ENCODE data around the gene ATP11A.
A peak's percentile ranks its signal among the peaks of the same experiment; 100 is the strongest.

Gene ATP11A

GRCh38 chr13:112740502-112741131 is 50.8 kb downstream of the ATP11A start:
- Histone ChIP-seq H3K14ac (ENCODE audit: low read length) (no peak overlapping the region), H2AFZ (ENCODE audit: insufficient read depth, low read length, poor library complexity) (no peak overlapping the region), H3K79me1 (ENCODE audit: low read length) (peaks cover 3% of the 10 kb centered on the region), H3K4me1 (ENCODE audit: control insufficient read depth in 1 of 2, insufficient read depth in 2 of 2, low read length in 2 of 2) (peaks cover 5 to 16% of the 10 kb centered on the region in 2 experiments), H3K4me3 (ENCODE audit: low read depth, low read length) (no peak overlapping the region), H3K79me2 (ENCODE audit: control insufficient read depth, insufficient read depth, low read length, poor library complexity) (peaks cover 12% of the 10 kb centered on the region), H3K23ac (ENCODE audit: low read length) (no peak overlapping the region), H2BK120ac (ENCODE audit: insufficient read depth, low read length, poor library complexity) (no peak overlapping the region), H3K27me3 (ENCODE audit: insufficient read depth, low read length) (no peaks in the 10 kb centered on the region), H2BK5ac (ENCODE audit: low read depth, low read length, poor library complexity) (no peak overlapping the region), H2BK12ac (ENCODE audit: low read length) (no peak overlapping the region), H3K27ac (ENCODE audit: low read depth, low read length) (peak overlapping the region; percentile 23), H4K8ac (ENCODE audit: low read depth, low read length) (no peak overlapping the region), H3K4me2 (ENCODE audit: low read length) (no peak overlapping the region), H3K18ac (ENCODE audit: low read length) (no peak overlapping the region), H3K4ac (ENCODE audit: low read depth, low read length) (no peak overlapping the region), H4K12ac (ENCODE audit: low read depth, low read length) (no peak overlapping the region), H4K91ac (ENCODE audit: low read depth, low read length) (peak overlapping the region; percentile 67), H3K36me3 (ENCODE audit: control insufficient read depth in 1 of 2, insufficient read depth in 2 of 2, low read length in 2 of 2) (no peaks in the 10 kb centered on the region), H3K9me3 (ENCODE audit: insufficient read depth, low read depth, low read length) (no peaks in the 10 kb centered on the region), H3K9ac (ENCODE audit: low read length) (no peak overlapping the region), H2AK5ac (ENCODE audit: low read length) (no peak overlapping the region)
- DNase-seq, result peak; percentile 75 to 91
- WGBS (ENCODE audit: extremely low coverage, insufficient coverage, insufficient read length), result no CpG with 5 or more reads among the region's 19 CpGs

- H2BK120ac ChIP-seq (ENCODE audit: insufficient read depth, low read length, poor library complexity), result peak overlapping the region; percentile 35
- H2BK12ac ChIP-seq (ENCODE audit: low read length), result peak overlapping the region; percentile 13
- H3K4me2 ChIP-seq (ENCODE audit: low read length), result no peak overlapping the region
- peak overlapping the region; percentile 49 for H2AFZ ChIP-seq (ENCODE audit: insufficient read depth, low read length, poor library complexity)
- DNase-seq, result no peak
- no peak overlapping the region for H3K4me3 ChIP-seq (ENCODE audit: low read depth, low read length)
- H3K23ac ChIP-seq (ENCODE audit: low read length), result no peak overlapping the region
- H3K27ac ChIP-seq (ENCODE audit: low read depth, low read length), result no peak overlapping the region
- H4K8ac ChIP-seq (ENCODE audit: low read depth, low read length), result no peak overlapping the region
- H3K79me2 ChIP-seq (ENCODE audit: control insufficient read depth, insufficient read depth, low read length, poor library complexity), result peaks cover 12% of the 10 kb centered on the region
- no peaks in the 10 kb centered on the region for H3K9me3 ChIP-seq (ENCODE audit: insufficient read depth, low read depth, low read length)
- peak overlapping the region; percentile 58 for H3K18ac ChIP-seq (ENCODE audit: low read length)
- no peak overlapping the region for H2BK5ac ChIP-seq (ENCODE audit: low read depth, low read length, poor library complexity)
- no peak overlapping the region for H3K14ac ChIP-seq (ENCODE audit: low read length)
- no CpG with 5 or more reads among the region's 15 CpGs for WGBS (ENCODE audit: extremely low coverage, insufficient coverage, insufficient read length)
- no peak overlapping the region for H3K9ac ChIP-seq (ENCODE audit: low read length)
- H3K79me1 ChIP-seq (ENCODE audit: low read length), result peaks cover 3% of the 10 kb centered on the region
- H3K36me3 ChIP-seq (ENCODE audit: control insufficient read depth in 1 of 2, insufficient read depth in 2 of 2, low read length in 2 of 2), result no peaks in the 10 kb centered on the region
- H2AK5ac ChIP-seq (ENCODE audit: low read length), result peak overlapping the region; percentile 52
- H3K27me3 ChIP-seq (ENCODE audit: insufficient read depth, low read length), result no peaks in the 10 kb centered on the region
- H4K12ac ChIP-seq (ENCODE audit: low read depth, low read length), result no peak overlapping the region
- H3K4ac ChIP-seq (ENCODE audit: low read depth, low read length), result peak overlapping the region; percentile 84
- peak overlapping the region; percentile 67 for H4K91ac ChIP-seq (ENCODE audit: low read depth, low read length)
- H3K4me1 ChIP-seq (ENCODE audit: control insufficient read depth in 1 of 2, insufficient read depth in 2 of 2, low read length in 2 of 2), result peaks cover 5 to 16% of the 10 kb centered on the region in 2 experiments
Measured at GRCh38 chr13:112741185-112741755, 51.4 kb downstream of the ATP11A start.

- Histone ChIP-seq H3K14ac (ENCODE audit: low read length) (no peak overlapping the region), H2AFZ (ENCODE audit: insufficient read depth, low read length, poor library complexity) (no peak overlapping the region), H3K18ac (ENCODE audit: low read length) (no peak overlapping the region), H2BK12ac (ENCODE audit: low read length) (no peak overlapping the region), H3K4ac (ENCODE audit: low read depth, low read length) (peak overlapping the region; percentile 9), H3K4me2 (ENCODE audit: low read length) (no peak overlapping the region), H3K23ac (ENCODE audit: low read length) (no peak overlapping the region), H2BK120ac (ENCODE audit: insufficient read depth, low read length, poor library complexity) (no peak overlapping the region), H3K4me3 (ENCODE audit: low read depth, low read length) (no peak overlapping the region), H3K4me1 (ENCODE audit: control insufficient read depth in 1 of 2, insufficient read depth in 2 of 2, low read length in 2 of 2) (peaks cover 5 to 16% of the 10 kb centered on the region in 2 experiments), H4K12ac (ENCODE audit: low read depth, low read length) (no peak overlapping the region), H3K27me3 (ENCODE audit: insufficient read depth, low read length) (no peaks in the 10 kb centered on the region), H3K9ac (ENCODE audit: low read length) (no peak overlapping the region), H2AK5ac (ENCODE audit: low read length) (no peak overlapping the region), H3K9me3 (ENCODE audit: insufficient read depth, low read depth, low read length) (no peaks in the 10 kb centered on the region), H3K27ac (ENCODE audit: low read depth, low read length) (no peak overlapping the region), H4K8ac (ENCODE audit: low read depth, low read length) (no peak overlapping the region), H2BK5ac (ENCODE audit: low read depth, low read length, poor library complexity) (no peak overlapping the region), H4K91ac (ENCODE audit: low read depth, low read length) (no peak overlapping the region), H3K79me1 (ENCODE audit: low read length) (peaks cover 3% of the 10 kb centered on the region), H3K36me3 (ENCODE audit: control insufficient read depth in 1 of 2, insufficient read depth in 2 of 2, low read length in 2 of 2) (no peaks in the 10 kb centered on the region), H3K79me2 (ENCODE audit: control insufficient read depth, insufficient read depth, low read length, poor library complexity) (peaks cover 12% of the 10 kb centered on the region)
- no peak for DNase-seq
- no CpG with 5 or more reads among the region's 18 CpGs for whole genome bisulfite sequencing (ENCODE audit: extremely low coverage, insufficient coverage, insufficient read length)
Measured at GRCh38 chr13:112741835-112742570, 52.2 kb downstream of the ATP11A start.

GRCh38 chr13:112742583-112742982 is 52.7 kb downstream of the ATP11A start:
- no CpG with 5 or more reads among the region's 14 CpGs for WGBS (ENCODE audit: extremely low coverage, insufficient coverage, insufficient read length)
- no peak overlapping the region for H4K12ac ChIP-seq (ENCODE audit: low read depth, low read length)
- H2BK5ac ChIP-seq (ENCODE audit: low read depth, low read length, poor library complexity), result no peak overlapping the region
- peaks cover 5 to 16% of the 10 kb centered on the region in 2 experiments for H3K4me1 ChIP-seq (ENCODE audit: control insufficient read depth in 1 of 2, insufficient read depth in 2 of 2, low read length in 2 of 2)
- H3K18ac ChIP-seq (ENCODE audit: low read length), result no peak overlapping the region
- H3K79me2 ChIP-seq (ENCODE audit: control insufficient read depth, insufficient read depth, low read length, poor library complexity), result peaks cover 12% of the 10 kb centered on the region
- H3K36me3 ChIP-seq (ENCODE audit: control insufficient read depth in 1 of 2, insufficient read depth in 2 of 2, low read length in 2 of 2), result no peaks in the 10 kb centered on the region
- no peak overlapping the region for H3K4me3 ChIP-seq (ENCODE audit: low read depth, low read length)
- peaks cover 3% of the 10 kb centered on the region for H3K79me1 ChIP-seq (ENCODE audit: low read length)
- H3K4ac ChIP-seq (ENCODE audit: low read depth, low read length), result peak overlapping the region; percentile 12
- no peak overlapping the region for H3K9ac ChIP-seq (ENCODE audit: low read length)
- no peak overlapping the region for H4K8ac ChIP-seq (ENCODE audit: low read depth, low read length)
- no peak overlapping the region for H3K14ac ChIP-seq (ENCODE audit: low read length)
- no peak overlapping the region for H2BK120ac ChIP-seq (ENCODE audit: insufficient read depth, low read length, poor library complexity)
- no peaks in the 10 kb centered on the region for H3K27me3 ChIP-seq (ENCODE audit: insufficient read depth, low read length)
- H3K4me2 ChIP-seq (ENCODE audit: low read length), result no peak overlapping the region
- no peak overlapping the region for H3K27ac ChIP-seq (ENCODE audit: low read depth, low read length)
- no peak overlapping the region for H2BK12ac ChIP-seq (ENCODE audit: low read length)
- H3K9me3 ChIP-seq (ENCODE audit: insufficient read depth, low read depth, low read length), result no peaks in the 10 kb centered on the region
- H3K23ac ChIP-seq (ENCODE audit: low read length), result no peak overlapping the region
- no peak overlapping the region for H2AK5ac ChIP-seq (ENCODE audit: low read length)
- H4K91ac ChIP-seq (ENCODE audit: low read depth, low read length), result no peak overlapping the region
- H2AFZ ChIP-seq (ENCODE audit: insufficient read depth, low read length, poor library complexity), result no peak overlapping the region
- DNase-seq, result no peak
